Measurements from ENCODE around the gene DHX57. TPM values are rescaled to one million over a fixed set of nuclear protein-coding genes. Genes with fewer than 3 reads are reported as not detected.

DHX57 gene
- total and polyA plus RNA-seq, 2 experiments from 2014 or later: 13.3 to 32.9 TPM

DNA sequence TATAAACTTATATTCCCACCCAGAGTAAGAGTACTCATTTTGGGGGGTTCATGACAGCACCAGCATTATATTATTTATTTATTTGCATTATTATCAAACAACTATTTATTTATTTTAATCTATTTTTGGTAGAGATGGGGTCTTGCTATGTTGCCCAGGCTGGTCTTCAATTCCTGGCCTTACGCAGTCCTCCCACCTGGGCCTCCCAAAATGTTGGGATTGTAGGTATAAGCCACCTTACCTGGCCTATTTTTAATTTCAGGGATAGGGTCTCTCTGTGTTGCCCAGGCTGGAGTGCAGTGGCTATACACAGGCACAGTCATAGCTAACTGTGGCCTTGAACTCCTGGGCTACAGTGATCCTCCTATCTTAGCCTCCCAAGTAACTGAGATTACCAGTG, 67.1 kb downstream of the DHX57 start:
- Histone ChIP-seq H3F3A (replicated peaks; ENCODE audit: low read depth) (no peaks in the 10 kb centered on the region), H3K27ac (ENCODE audit: low read depth) (no peak overlapping the region), H3K36me3 (ENCODE audit: insufficient read depth) (peaks cover 11% of the 10 kb centered on the region), H2AFZ (no peak overlapping the region), H3K4me1 (ENCODE audit: insufficient read depth) (no peaks in the 10 kb centered on the region), H3K79me2 (replicated peaks; ENCODE audit: insufficient read depth) (no peaks in the 10 kb centered on the region), H3K4me2 (no peak overlapping the region), H3K27me3 (ENCODE audit: insufficient read depth) (no peaks in the 10 kb centered on the region), H3K9me2 (ENCODE audit: insufficient read depth) (no peaks in the 10 kb centered on the region), H3K4me3 (no peak overlapping the region), H4K20me1 (replicated peaks; ENCODE audit: insufficient read depth) (no peaks in the 10 kb centered on the region)
- TF ChIP-seq CREB1 (CRISPR knock-in tag; IDR thresholded peaks at IDR 0.05; ENCODE audit: low read depth) (no peak), NANOG (IDR thresholded peaks at IDR 0.05; ENCODE audit: borderline replicate concordance) (no peak), ZNF114 (CRISPR knock-in tag; IDR thresholded peaks at IDR 0.05) (no peak), STAT1 (IDR thresholded peaks at IDR 0.05; ENCODE audit: unreplicated experiment) (no peak), ZNF331 (CRISPR knock-in tag; IDR thresholded peaks at IDR 0.05; ENCODE audit: low read depth) (no peak), JUNB (IDR thresholded peaks at IDR 0.05; ENCODE audit: unreplicated experiment) (no peak), EZH2phosphoT487 (IDR thresholded peaks at IDR 0.05; ENCODE audit: unreplicated experiment) (no peak), POLR2AphosphoS5 (IDR thresholded peaks at IDR 0.05; ENCODE audit: low read depth) (no peak), EZH2 (IDR thresholded peaks at IDR 0.05; ENCODE audit: low read depth, unreplicated experiment) (no peak)
- TF ChIP-seq, protein P1, sequence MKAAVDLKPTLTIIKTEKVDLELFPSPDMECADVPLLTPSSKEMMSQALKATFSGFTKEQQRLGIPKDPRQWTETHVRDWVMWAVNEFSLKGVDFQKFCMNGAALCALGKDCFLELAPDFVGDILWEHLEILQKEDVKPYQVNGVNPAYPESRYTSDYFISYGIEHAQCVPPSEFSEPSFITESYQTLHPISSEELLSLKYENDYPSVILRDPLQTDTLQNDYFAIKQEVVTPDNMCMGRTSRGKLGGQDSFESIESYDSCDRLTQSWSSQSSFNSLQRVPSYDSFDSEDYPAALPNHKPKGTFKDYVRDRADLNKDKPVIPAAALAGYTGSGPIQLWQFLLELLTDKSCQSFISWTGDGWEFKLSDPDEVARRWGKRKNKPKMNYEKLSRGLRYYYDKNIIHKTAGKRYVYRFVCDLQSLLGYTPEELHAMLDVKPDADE (IDR thresholded peaks at IDR 0.05): no peak
- TF ChIP-seq, protein P2, sequence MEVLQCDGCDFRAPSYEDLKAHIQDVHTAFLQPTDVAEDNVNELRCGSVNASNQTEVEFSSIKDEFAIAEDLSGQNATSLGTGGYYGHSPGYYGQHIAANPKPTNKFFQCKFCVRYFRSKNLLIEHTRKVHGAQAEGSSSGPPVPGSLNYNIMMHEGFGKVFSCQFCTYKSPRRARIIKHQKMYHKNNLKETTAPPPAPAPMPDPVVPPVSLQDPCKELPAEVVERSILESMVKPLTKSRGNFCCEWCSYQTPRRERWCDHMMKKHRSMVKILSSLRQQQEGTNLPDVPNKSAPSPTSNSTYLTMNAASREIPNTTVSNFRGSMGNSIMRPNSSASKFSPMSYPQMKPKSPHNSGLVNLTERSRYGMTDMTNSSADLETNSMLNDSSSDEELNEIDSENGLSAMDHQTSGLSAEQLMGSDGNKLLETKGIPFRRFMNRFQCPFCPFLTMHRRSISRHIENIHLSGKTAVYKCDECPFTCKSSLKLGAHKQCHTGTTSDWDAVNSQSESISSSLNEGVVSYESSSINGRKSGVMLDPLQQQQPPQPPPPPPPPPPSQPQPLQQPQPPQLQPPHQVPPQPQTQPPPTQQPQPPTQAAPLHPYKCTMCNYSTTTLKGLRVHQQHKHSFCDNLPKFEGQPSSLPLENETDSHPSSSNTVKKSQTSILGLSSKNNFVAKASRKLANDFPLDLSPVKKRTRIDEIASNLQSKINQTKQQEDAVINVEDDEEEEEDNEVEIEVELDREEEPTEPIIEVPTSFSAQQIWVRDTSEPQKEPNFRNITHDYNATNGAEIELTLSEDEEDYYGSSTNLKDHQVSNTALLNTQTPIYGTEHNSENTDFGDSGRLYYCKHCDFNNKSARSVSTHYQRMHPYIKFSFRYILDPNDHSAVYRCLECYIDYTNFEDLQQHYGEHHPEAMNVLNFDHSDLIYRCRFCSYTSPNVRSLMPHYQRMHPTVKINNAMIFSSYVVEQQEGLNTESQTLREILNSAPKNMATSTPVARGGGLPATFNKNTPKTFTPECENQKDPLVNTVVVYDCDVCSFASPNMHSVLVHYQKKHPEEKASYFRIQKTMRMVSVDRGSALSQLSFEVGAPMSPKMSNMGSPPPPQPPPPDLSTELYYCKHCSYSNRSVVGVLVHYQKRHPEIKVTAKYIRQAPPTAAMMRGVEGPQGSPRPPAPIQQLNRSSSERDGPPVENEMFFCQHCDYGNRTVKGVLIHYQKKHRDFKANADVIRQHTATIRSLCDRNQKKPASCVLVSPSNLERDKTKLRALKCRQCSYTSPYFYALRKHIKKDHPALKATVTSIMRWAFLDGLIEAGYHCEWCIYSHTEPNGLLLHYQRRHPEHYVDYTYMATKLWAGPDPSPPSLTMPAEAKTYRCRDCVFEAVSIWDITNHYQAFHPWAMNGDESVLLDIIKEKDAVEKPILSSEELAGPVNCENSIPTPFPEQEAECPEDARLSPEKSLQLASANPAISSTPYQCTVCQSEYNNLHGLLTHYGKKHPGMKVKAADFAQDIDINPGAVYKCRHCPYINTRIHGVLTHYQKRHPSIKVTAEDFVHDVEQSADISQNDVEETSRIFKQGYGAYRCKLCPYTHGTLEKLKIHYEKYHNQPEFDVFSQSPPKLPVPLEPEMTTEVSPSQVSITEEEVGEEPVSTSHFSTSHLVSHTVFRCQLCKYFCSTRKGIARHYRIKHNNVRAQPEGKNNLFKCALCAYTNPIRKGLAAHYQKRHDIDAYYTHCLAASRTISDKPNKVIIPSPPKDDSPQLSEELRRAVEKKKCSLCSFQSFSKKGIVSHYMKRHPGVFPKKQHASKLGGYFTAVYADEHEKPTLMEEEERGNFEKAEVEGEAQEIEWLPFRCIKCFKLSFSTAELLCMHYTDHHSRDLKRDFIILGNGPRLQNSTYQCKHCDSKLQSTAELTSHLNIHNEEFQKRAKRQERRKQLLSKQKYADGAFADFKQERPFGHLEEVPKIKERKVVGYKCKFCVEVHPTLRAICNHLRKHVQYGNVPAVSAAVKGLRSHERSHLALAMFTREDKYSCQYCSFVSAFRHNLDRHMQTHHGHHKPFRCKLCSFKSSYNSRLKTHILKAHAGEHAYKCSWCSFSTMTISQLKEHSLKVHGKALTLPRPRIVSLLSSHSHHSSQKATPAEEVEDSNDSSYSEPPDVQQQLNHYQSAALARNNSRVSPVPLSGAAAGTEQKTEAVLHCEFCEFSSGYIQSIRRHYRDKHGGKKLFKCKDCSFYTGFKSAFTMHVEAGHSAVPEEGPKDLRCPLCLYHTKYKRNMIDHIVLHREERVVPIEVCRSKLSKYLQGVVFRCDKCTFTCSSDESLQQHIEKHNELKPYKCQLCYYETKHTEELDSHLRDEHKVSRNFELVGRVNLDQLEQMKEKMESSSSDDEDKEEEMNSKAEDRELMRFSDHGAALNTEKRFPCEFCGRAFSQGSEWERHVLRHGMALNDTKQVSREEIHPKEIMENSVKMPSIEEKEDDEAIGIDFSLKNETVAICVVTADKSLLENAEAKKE (CRISPR knock-in tag; IDR thresholded peaks at IDR 0.05): no peak
- TF ChIP-seq, protein P3, sequence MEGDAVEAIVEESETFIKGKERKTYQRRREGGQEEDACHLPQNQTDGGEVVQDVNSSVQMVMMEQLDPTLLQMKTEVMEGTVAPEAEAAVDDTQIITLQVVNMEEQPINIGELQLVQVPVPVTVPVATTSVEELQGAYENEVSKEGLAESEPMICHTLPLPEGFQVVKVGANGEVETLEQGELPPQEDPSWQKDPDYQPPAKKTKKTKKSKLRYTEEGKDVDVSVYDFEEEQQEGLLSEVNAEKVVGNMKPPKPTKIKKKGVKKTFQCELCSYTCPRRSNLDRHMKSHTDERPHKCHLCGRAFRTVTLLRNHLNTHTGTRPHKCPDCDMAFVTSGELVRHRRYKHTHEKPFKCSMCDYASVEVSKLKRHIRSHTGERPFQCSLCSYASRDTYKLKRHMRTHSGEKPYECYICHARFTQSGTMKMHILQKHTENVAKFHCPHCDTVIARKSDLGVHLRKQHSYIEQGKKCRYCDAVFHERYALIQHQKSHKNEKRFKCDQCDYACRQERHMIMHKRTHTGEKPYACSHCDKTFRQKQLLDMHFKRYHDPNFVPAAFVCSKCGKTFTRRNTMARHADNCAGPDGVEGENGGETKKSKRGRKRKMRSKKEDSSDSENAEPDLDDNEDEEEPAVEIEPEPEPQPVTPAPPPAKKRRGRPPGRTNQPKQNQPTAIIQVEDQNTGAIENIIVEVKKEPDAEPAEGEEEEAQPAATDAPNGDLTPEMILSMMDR (conservative IDR thresholded peaks at IDR 0.05; ENCODE audit: low read depth in 2 of 2): no peak
- TF ChIP-seq, protein P4, sequence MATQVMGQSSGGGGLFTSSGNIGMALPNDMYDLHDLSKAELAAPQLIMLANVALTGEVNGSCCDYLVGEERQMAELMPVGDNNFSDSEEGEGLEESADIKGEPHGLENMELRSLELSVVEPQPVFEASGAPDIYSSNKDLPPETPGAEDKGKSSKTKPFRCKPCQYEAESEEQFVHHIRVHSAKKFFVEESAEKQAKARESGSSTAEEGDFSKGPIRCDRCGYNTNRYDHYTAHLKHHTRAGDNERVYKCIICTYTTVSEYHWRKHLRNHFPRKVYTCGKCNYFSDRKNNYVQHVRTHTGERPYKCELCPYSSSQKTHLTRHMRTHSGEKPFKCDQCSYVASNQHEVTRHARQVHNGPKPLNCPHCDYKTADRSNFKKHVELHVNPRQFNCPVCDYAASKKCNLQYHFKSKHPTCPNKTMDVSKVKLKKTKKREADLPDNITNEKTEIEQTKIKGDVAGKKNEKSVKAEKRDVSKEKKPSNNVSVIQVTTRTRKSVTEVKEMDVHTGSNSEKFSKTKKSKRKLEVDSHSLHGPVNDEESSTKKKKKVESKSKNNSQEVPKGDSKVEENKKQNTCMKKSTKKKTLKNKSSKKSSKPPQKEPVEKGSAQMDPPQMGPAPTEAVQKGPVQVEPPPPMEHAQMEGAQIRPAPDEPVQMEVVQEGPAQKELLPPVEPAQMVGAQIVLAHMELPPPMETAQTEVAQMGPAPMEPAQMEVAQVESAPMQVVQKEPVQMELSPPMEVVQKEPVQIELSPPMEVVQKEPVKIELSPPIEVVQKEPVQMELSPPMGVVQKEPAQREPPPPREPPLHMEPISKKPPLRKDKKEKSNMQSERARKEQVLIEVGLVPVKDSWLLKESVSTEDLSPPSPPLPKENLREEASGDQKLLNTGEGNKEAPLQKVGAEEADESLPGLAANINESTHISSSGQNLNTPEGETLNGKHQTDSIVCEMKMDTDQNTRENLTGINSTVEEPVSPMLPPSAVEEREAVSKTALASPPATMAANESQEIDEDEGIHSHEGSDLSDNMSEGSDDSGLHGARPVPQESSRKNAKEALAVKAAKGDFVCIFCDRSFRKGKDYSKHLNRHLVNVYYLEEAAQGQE (IDR thresholded peaks at IDR 0.05; ENCODE audit: unreplicated experiment): no peak
- no peak overlapping the region for H3K27ac Mint-ChIP-seq
- no peak for DNase-seq (ENCODE audit: low spot score)
- H3K9me3 Mint-ChIP-seq: no peaks in the 10 kb centered on the region
- no peaks in the 10 kb centered on the region for H3K4me1 Mint-ChIP-seq
- H3K36me3 Mint-ChIP-seq (ENCODE audit: low read depth): peaks cover 21% of the 10 kb centered on the region
- H3K4me3 Mint-ChIP-seq: no peak overlapping the region
- H3K27me3 Mint-ChIP-seq (ENCODE audit: insufficient read depth, low read depth, poor library complexity): peaks cover 2% of the 10 kb centered on the region
- ATAC-seq: no peak

Measured in GM23338 (cell line).